GM23338 (cell line): ENCODE measurements around the gene PUM2. TPM values are rescaled to one million over a fixed set of nuclear protein-coding genes. Genes with fewer than 3 reads are reported as not detected.
"Not testable (repeated sequence)": the region's sequence is repeated elsewhere in the genome, so short reads cannot be mapped to it uniquely, and the experiment has no call there.

Experiments used
- ATAC-seq: fragments of 200-7000 bp; cut with Tn5 transposase; 3 replicates; pipeline ENCODE4 v1.9.1; 2020
- DNase-seq: peaks from one replicate; pipeline ENCODE4 v3.0.0-alpha.2; 2015; ENCODE audit warnings: low spot score
- H2AFZ ChIP-seq: fragments of 200-600 bp; sonication (generic); 2 replicates; pipeline ENCODE4 v1.8.0; 2016; ENCODE audit warnings: antibody characterized with exemption, mild to moderate bottlenecking, moderate library complexity
- H3F3A ChIP-seq: fragments of 200-600 bp; sonication (generic); replicated peaks from 2 replicates; pipeline ENCODE4 v1.8.0; 2017; ENCODE audit warnings: antibody characterized with exemption, mixed run types, low read depth
- H3K27ac ChIP-seq: fragments of 200-600 bp; sonication (generic); 2 replicates; pipeline ENCODE4 v1.6.1; 2016; ENCODE audit warnings: low read depth
- H3K27me3 ChIP-seq: fragments of 200-600 bp; sonication (generic); 2 replicates; pipeline ENCODE4 v1.8.0; 2016; ENCODE audit warnings: mild to moderate bottlenecking, mixed run types, moderate library complexity; ENCODE audit not compliant: insufficient read depth
- H3K36me3 ChIP-seq: fragments of 200-600 bp; sonication (generic); 2 replicates; pipeline ENCODE4 v1.8.0; 2016; ENCODE audit warnings: mild to moderate bottlenecking; ENCODE audit not compliant: insufficient read depth
- H3K4me1 ChIP-seq: fragments of 200-600 bp; sonication (generic); 2 replicates; pipeline ENCODE4 v1.8.0; 2016; ENCODE audit warnings: mild to moderate bottlenecking, moderate library complexity; ENCODE audit not compliant: insufficient read depth
- H3K4me2 ChIP-seq: fragments of 200-600 bp; sonication (generic); 2 replicates; pipeline ENCODE4 v1.7.1; 2017; ENCODE audit warnings: mixed run types
- H3K4me3 ChIP-seq: fragments of 200-600 bp; sonication (generic); 2 replicates; pipeline ENCODE4 v1.6.1; 2016; ENCODE audit warnings: mixed run types
- H3K79me2 ChIP-seq: fragments of 200-600 bp; sonication (generic); replicated peaks from 2 replicates; pipeline ENCODE4 v1.8.0; 2017; ENCODE audit warnings: mild to moderate bottlenecking; ENCODE audit not compliant: insufficient read depth
- H3K9me2 ChIP-seq: fragments of 200-600 bp; sonication (generic); 2 replicates; pipeline ENCODE4 v1.8.0; 2017; ENCODE audit not compliant: insufficient read depth
- H4K20me1 ChIP-seq: fragments of 200-600 bp; sonication (generic); replicated peaks from 2 replicates; pipeline ENCODE4 v1.8.0; 2017; ENCODE audit warnings: mild to moderate bottlenecking; ENCODE audit not compliant: insufficient read depth
- H3K27ac Mint-ChIP-seq: 2 replicates; pipeline ENCODE4 v1.8.0; 2020; ENCODE audit warnings: inconsistent platforms, mild to moderate bottlenecking, moderate library complexity, mixed read lengths
- H3K27me3 Mint-ChIP-seq: 3 replicates; pipeline ENCODE4 v1.8.0; 2022; ENCODE audit warnings: low read depth, mild to moderate bottlenecking, moderate library complexity, mixed read lengths, inconsistent platforms; ENCODE audit not compliant: insufficient read depth, poor library complexity
- H3K36me3 Mint-ChIP-seq: 3 replicates; pipeline ENCODE4 v1.8.0; 2021; ENCODE audit warnings: low read depth, mild to moderate bottlenecking, inconsistent platforms, moderate library complexity, mixed read lengths
- H3K4me1 Mint-ChIP-seq: 3 replicates; pipeline ENCODE4 v1.8.0; 2020; ENCODE audit warnings: mild to moderate bottlenecking, inconsistent platforms, mixed read lengths
- H3K4me3 Mint-ChIP-seq: 3 replicates; pipeline ENCODE4 v1.8.0; 2021; ENCODE audit warnings: moderate library complexity, mild to moderate bottlenecking, inconsistent platforms, mixed read lengths
- H3K9me3 Mint-ChIP-seq: 3 replicates; pipeline ENCODE4 v1.8.0; 2020; ENCODE audit warnings: moderate library complexity, mild to moderate bottlenecking, inconsistent platforms, mixed read lengths
- CTCF ChIP-seq, 2 experiments: fragments of 200-600 bp in 1 of 2; sonication (generic) in 1 of 2; conservative IDR thresholded peaks; 2 replicates each; pipeline versions ENCODE4 v1.5.1 to v1.6.1; 2016 to 2017; ENCODE audit warnings: antibody characterized with exemption in 2 of 2, low read depth in 2 of 2, mild to moderate bottlenecking in 2 of 2, moderate library complexity in 1 of 2
- EZH2 ChIP-seq: fragments of 200-600 bp; sonication (generic); IDR thresholded peaks from one replicate; pipeline ENCODE4 v1.8.0; 2017; ENCODE audit warnings: antibody characterized with exemption, mild to moderate bottlenecking, low read depth; ENCODE audit not compliant: unreplicated experiment
- EZH2phosphoT487 ChIP-seq: fragments of 200-600 bp; sonication (generic); IDR thresholded peaks from one replicate; pipeline ENCODE4 v1.8.1; 2018; ENCODE audit warnings: antibody characterized with exemption; ENCODE audit not compliant: unreplicated experiment
- JUNB ChIP-seq: IDR thresholded peaks from one replicate; pipeline ENCODE4 v1.6.1; 2016; ENCODE audit warnings: antibody characterized with exemption; ENCODE audit not compliant: unreplicated experiment
- POLR2AphosphoS5 ChIP-seq: IDR thresholded peaks from 2 replicates; pipeline ENCODE4 v1.6.1; 2016; ENCODE audit warnings: antibody characterized with exemption, low read depth
- REST ChIP-seq: IDR thresholded peaks from one replicate; pipeline ENCODE4 v1.6.1; 2018; ENCODE audit warnings: antibody characterized with exemption; ENCODE audit not compliant: unreplicated experiment
- STAT1 ChIP-seq: IDR thresholded peaks from one replicate; pipeline ENCODE4 v1.6.1; 2016; ENCODE audit warnings: antibody characterized with exemption; ENCODE audit not compliant: unreplicated experiment
- ZNF114 ChIP-seq: fragments of 250-450 bp; sonication (Bioruptor Pico); IDR thresholded peaks from 2 replicates; pipeline ENCODE4 v1.5.0; 2020; ENCODE audit warnings: mild to moderate bottlenecking, moderate library complexity
- ZNF331 ChIP-seq: fragments of 250-450 bp; sonication (Bioruptor Pico); IDR thresholded peaks from 2 replicates; pipeline ENCODE4 v1.5.0; 2020; ENCODE audit warnings: low read depth, mild to moderate bottlenecking, moderate library complexity
- ZNF462 ChIP-seq: fragments of 250-450 bp; sonication (Bioruptor Pico); IDR thresholded peaks from 2 replicates; pipeline ENCODE4 v1.5.0; 2020; ENCODE audit warnings: mild to moderate bottlenecking, moderate library complexity
- polyA plus RNA-seq: library from polyadenylated mRNA; unstranded; fragments of >200 nt; fragmentation: Nextera tagmentation; extraction: Ambion mirVana; gene quantifications from 2 replicates; pipeline ENCODE4 v1.2.1, GENCODE V29; 2016
- total RNA-seq: library from RNA; depleted of rRNA; stranded (reverse); fragments of >200 nt; shearing (Covaris generic); gene quantifications from 2 replicates; pipeline ENCODE4 v1.2.3, GENCODE V29; 2014

Gene PUM2
- total and polyA plus RNA-seq, 2 experiments from 2014 or later, result 29.9 to 94.1 TPM

GRCh38 chr2:20273042-20273441 lies 77.6 kb downstream of the PUM2 start (continued):
- no peak for TF ChIP-seq ZNF462

GRCh38 chr2:20268317-20268716 lies 82.3 kb downstream of the PUM2 start:
- peaks cover 27% of the 10 kb centered on the region for H3K36me3 Mint-ChIP-seq
- not testable (repeated sequence) for H3K4me1 Mint-ChIP-seq, H3K27ac ChIP-seq, H3K27me3 ChIP-seq, H4K20me1 ChIP-seq, H3F3A ChIP-seq, H3K27me3 Mint-ChIP-seq, H3K4me3 Mint-ChIP-seq, H3K4me2 ChIP-seq, DNase-seq, H3K36me3 ChIP-seq, H3K27ac Mint-ChIP-seq, H3K9me3 Mint-ChIP-seq, H3K79me2 ChIP-seq, ATAC-seq, H3K9me2 ChIP-seq, H3K4me3 ChIP-seq, H3K4me1 ChIP-seq, H2AFZ ChIP-seq

GRCh38 chr2:20267529-20267928 lies 83.1 kb downstream of the PUM2 start:
- Histone ChIP-seq H3F3A (no peaks in the 10 kb centered on the region), H2AFZ (no peak overlapping the region), H3K4me2 (no peak overlapping the region), H3K9me2 (no peaks in the 10 kb centered on the region), H3K27ac (no peak overlapping the region), H3K4me3 (no peak overlapping the region), H3K4me1 (no peaks in the 10 kb centered on the region), H3K79me2 (peaks cover 2% of the 10 kb centered on the region; the same call in 1 of the 2 replicates), H4K20me1 (peaks cover 2% of the 10 kb centered on the region; the same call in 1 of the 2 replicates), H3K36me3 (peaks cover 5% of the 10 kb centered on the region; the same call in 1 of the 2 replicates), H3K27me3 (no peaks in the 10 kb centered on the region)
- Mint-ChIP-seq H3K4me3 (no peak overlapping the region), H3K4me1 (no peaks in the 10 kb centered on the region), H3K36me3 (peaks cover 27% of the 10 kb centered on the region), H3K27me3 (peaks cover 6% of the 10 kb centered on the region), H3K9me3 (no peaks in the 10 kb centered on the region), H3K27ac (no peak overlapping the region)
- ATAC-seq, result no peak
- no peak for DNase-seq
- TF ChIP-seq REST (no peak), POLR2AphosphoS5 (no peak), EZH2phosphoT487 (no peak), STAT1 (no peak), ZNF331 (CRISPR knock-in tag) (no peak), JUNB (no peak), ZNF114 (CRISPR knock-in tag) (no peak), CTCF (conservative IDR thresholded peaks at IDR 0.05; ENCODE audit: low read depth in 2 of 2) (no peak), EZH2 (no peak)
